Fibroblast of mammary gland (primary cell): ENCODE measurements around the gene CILP2.

Experiments
- DNase-seq: peaks from one replicate; pipeline ENCODE4 v3.0.0-alpha.2; 2010; ENCODE audit warnings: low read depth
- H3K4me3 ChIP-seq: 2 replicates; pipeline ENCODE4 v1.5.1; 2011; ENCODE audit warnings: low read depth, mild to moderate bottlenecking, low read length, moderate library complexity; ENCODE audit not compliant: control insufficient read depth
- CTCF ChIP-seq: conservative IDR thresholded peaks from 2 replicates; pipeline ENCODE4 v1.5.1; 2011; ENCODE audit warnings: low read depth, low read length, inconsistent platforms; ENCODE audit not compliant: control insufficient read depth, insufficient read depth

The CILP2 gene

GRCh38 chr19:19507354-19507753 lies 30.7 kb upstream of the CILP2 start:
- no peak for TF ChIP-seq CTCF
- DNase-seq, result no peak
- H3K4me3 ChIP-seq, result no peak overlapping the region

GRCh38 chr19:19508217-19508616 lies 29.8 kb upstream of the CILP2 start:
- H3K4me3 ChIP-seq, result no peak overlapping the region
- TF ChIP-seq CTCF, result no peak
- DNase-seq, result no peak

GRCh38 chr19:19510432-19510831 lies 27.6 kb upstream of the CILP2 start:
- no peak for TF ChIP-seq CTCF
- H3K4me3 ChIP-seq, result no peak overlapping the region
- no peak for DNase-seq

- peak overlapping the region; percentile 12 for H3K4me3 ChIP-seq
- DNase-seq, result no peak
- TF ChIP-seq CTCF, result no peak
Measured at GRCh38 chr19:19513682-19514081, 24.4 kb upstream of the CILP2 start.

GRCh38 chr19:19514215-19514657 lies 23.8 kb upstream of the CILP2 start:
- no peak for TF ChIP-seq CTCF
- peak; percentile 66 for DNase-seq
- H3K4me3 ChIP-seq, result peak overlapping the region; percentile 12

- TF ChIP-seq CTCF, result no peak
- DNase-seq, result no peak
- peak within 1 kb of the TSS; percentile 94 for H3K4me3 ChIP-seq
Measured at GRCh38 chr19:19514881-19515641, 23.0 kb upstream of the CILP2 start, which contains the start of gene TSSK6. Gene TSSK6, minus strand, starts transcription at chr19:19515548. Its CDS starts 121 bp downstream, at chr19:19515427.
